H1 (cell line): Measurements from ENCODE around the gene ADGRF5. TPM values are rescaled to one million over a fixed set of nuclear protein-coding genes. Genes with fewer than 3 reads are reported as not detected.

Source experiments
- polyA plus RNA-seq, 7 experiments: library from polyadenylated mRNA; depleted of rRNA in 3 of 7; stranded (reverse) in 5 of 7; unstranded in 2 of 7; fragments of >200 nt in 5 of 7; fragments of 200-250 nt in 2 of 7; gene quantifications; 1 replicate in 5 of 7; 2 replicates in 1 of 7; 4 replicates in 1 of 7; pipeline versions ENCODE4 v1.2.1 to v1.2.3, GENCODE V29; 2011 to 2013; ENCODE audit warnings: missing spikeins in 2 of 7, mixed read lengths in 2 of 7
- total RNA-seq: library from RNA; stranded (reverse); fragmentation: NEBNext Ultra II Directional; extraction: Animal tissue kit (Norgen Biotek cat#: 25700); gene quantifications from 2 replicates; pipeline ENCODE4 v1.2.1, GENCODE V29; 2021

ADGRF5 gene
- total and polyA plus RNA-seq, 2 of the 8 experiments (the other 6 are each of a cell fraction or from before 2014, with no cell fraction given) = 0.06 TPM; not detected in 1

Other genes with a start within 250 kb of the ADGRF5 start
- gene TDRD6, start 234.1 kb downstream of the ADGRF5 start, total RNA-seq = 0.19 TPM in 1 of 2 replicates, not detected in the other
- gene TDRD6, start 234.1 kb downstream of the ADGRF5 start, polyA plus RNA-seq (2011; rRNA removed) = 0.02 and 0.06 TPM in 2 replicates
- gene PLA2G7, start 186.6 kb downstream of the ADGRF5 start, total RNA-seq = 1.5 and 1.9 TPM in 2 replicates
- 1.3 and 2.2 TPM in 2 replicates for gene PLA2G7, start 186.6 kb downstream of the ADGRF5 start, polyA plus RNA-seq (2011; rRNA removed)
- gene ANKRD66, start 175.0 kb downstream of the ADGRF5 start, total RNA-seq = not detected in 2 replicates
- 0.05 TPM in 1 of 2 replicates, not detected in the other for gene ANKRD66, start 175.0 kb downstream of the ADGRF5 start, polyA plus RNA-seq (2011; rRNA removed)
- not detected in 2 replicates for gene MEP1A, start 128.5 kb downstream of the ADGRF5 start, total RNA-seq
- 0.03 and 0.06 TPM in 2 replicates for gene MEP1A, start 128.5 kb downstream of the ADGRF5 start, polyA plus RNA-seq (2011; rRNA removed)
- gene ADGRF1, start 120.4 kb upstream of the ADGRF5 start, total RNA-seq = not detected in 2 replicates
- gene ADGRF1, start 120.4 kb upstream of the ADGRF5 start, polyA plus RNA-seq (2011; rRNA removed) = not detected in 2 replicates